ENCODE measurements around the gene ADAMTS2.
"Not testable (repeated sequence)": the region's sequence is repeated elsewhere in the genome, so short reads cannot be mapped to it uniquely, and the experiment has no call there.

The ADAMTS2 gene

DNA sequence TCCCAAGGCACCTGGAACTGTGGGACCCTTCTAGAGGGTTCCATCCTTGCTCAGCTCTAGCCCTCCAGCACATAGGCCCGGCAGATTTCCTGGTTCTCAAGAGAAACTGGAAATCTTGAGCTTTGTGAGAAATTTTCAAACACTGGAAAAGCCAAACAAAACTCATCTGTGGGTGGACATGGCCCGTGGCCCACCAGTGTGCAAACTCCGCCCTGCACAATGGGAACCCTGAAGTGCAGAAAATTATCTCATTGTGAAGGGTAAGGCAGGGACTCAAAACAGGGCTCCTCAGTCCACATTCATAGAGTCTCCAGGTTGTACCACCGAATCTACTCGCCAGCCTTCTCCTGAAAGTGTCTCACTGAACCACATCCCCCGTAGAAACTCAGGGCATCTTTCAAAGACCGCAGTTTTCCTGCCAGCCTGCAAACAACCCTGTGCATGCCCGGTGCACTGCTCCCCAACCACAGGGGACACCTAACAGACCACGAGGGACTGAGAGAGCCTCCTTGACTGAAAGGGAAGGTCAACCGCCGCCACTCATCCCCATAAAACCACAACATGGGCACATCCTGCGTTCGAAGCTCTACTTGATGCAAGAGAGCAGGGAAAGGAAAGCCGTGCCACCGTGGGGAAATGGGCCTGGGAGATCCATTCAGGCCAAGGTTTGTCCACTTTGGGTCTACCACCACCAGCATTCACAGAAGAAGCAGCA lies 18.1 kb downstream of the ADAMTS2 start:
- DNase-seq (ENCODE audit: insufficient read length, low spot score): no peak

DNA sequence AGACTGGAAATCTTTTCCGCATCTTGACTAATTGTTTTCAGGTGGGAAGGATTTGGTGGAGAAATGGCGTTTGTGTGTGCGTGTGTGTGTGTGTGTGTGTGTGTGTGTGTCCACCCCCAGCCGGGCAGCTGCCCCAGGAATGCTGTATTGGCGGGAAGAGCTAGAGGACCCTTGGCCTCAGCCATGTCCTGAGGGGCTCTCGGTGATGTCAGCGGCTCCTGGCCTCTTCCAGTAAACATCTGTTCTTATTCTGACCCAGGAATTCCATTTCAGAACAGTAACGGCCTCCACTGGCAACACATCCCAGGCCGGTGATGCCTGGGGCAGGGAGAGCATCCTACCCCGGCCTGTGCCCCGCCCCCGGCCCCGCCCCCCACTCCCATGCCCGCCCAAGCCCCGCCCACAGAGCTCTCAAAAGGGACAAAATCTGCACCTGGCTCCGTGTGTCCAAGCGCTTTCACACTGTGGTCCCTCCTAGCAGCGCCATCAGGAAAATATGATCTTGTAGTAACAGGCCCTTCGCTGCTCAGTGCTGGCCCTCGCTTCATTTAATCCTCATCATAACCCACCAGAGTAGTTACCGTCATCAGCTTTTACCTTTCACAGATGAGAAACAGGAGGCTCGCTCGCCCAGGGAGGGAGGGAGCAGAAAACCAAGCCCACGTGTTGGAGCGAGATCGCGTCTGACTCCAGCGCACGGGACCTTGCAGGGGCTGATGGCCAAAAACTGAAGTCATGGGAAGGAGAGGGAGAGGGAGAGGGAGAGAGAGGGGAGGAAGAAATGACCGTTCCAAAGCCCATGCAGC lies 18.9 kb downstream of the ADAMTS2 start:
- TF ChIP-seq, protein P1, sequence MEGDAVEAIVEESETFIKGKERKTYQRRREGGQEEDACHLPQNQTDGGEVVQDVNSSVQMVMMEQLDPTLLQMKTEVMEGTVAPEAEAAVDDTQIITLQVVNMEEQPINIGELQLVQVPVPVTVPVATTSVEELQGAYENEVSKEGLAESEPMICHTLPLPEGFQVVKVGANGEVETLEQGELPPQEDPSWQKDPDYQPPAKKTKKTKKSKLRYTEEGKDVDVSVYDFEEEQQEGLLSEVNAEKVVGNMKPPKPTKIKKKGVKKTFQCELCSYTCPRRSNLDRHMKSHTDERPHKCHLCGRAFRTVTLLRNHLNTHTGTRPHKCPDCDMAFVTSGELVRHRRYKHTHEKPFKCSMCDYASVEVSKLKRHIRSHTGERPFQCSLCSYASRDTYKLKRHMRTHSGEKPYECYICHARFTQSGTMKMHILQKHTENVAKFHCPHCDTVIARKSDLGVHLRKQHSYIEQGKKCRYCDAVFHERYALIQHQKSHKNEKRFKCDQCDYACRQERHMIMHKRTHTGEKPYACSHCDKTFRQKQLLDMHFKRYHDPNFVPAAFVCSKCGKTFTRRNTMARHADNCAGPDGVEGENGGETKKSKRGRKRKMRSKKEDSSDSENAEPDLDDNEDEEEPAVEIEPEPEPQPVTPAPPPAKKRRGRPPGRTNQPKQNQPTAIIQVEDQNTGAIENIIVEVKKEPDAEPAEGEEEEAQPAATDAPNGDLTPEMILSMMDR (IDR thresholded peaks at IDR 0.05; ENCODE audit: insufficient read depth, missing control alignments): no peak
- no peak for FAIRE-seq
- no peak for DNase-seq (ENCODE audit: insufficient read length, low spot score)

More for the DNA sequence above, 18.1 kb downstream of the ADAMTS2 start:
- no peak for FAIRE-seq
- TF ChIP-seq, protein P1 (IDR thresholded peaks at IDR 0.05; ENCODE audit: insufficient read depth, missing control alignments): no peak

DNA sequence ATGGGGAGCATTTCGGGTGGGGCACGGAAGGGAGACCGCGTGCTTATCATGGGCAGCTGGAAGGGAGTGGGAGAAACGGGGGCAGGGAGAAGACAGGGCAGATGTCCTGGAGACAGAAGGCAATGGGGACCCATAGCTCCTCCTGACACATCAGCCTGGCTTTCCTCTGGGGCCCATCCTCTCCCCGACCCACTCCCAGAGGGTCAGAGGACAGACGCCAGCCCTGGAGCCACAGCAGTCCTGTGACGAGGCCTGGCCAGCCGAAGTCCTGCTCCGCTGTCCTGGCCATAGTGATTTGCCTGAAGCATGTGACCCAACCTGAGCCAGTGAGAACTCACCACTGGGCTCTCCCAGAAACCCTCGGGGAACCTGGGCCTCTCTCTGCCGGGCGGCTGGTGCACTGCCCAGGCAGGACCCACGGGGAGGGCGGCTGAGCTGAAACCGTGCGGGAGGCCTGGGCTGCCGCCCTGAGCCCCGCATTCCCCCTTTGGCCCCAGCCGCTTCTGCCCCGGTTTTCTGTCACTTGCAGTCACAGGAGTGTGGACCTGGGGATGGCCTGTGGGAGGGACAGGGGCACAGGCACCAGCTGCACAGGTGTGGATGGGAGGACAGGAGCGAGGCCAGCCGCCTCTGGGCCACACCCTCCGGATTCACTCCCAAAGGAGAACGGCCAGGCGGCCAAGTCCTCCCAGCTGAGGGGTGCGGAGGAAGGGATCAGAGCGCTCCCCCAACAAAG lies 19.8 kb downstream of the ADAMTS2 start:
- TF ChIP-seq, protein P1 (IDR thresholded peaks at IDR 0.05; ENCODE audit: insufficient read depth, missing control alignments): no peak
- DNase-seq (ENCODE audit: insufficient read length, low spot score) (no peak), FAIRE-seq (no peak)

DNA sequence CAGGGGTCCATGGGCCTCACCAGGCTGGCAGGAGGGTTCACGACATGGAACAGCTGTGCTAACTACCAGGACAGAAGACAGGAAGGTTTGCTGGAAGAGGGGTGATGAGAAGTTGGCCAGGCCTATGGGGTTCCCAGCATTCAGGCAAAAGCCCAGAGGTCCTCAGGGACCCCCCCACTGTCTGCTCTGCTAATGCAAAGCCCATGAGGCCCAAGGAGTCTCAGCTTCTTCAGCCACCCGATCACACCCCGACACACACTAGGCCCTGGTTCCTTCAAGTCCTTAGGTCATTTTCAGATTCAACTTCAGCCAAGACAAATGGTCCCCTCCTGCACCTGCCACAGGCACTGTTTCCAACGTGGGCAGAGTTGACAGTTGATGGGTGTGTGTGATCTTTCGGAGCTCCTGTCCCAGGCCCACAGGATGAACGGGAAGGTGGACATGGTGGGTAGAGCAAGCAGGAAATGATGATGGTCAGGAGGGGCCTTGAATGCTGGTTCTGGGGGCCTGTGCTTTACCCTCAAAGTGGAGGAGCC lies 20.4 kb downstream of the ADAMTS2 start:
- TF ChIP-seq, protein P1 (IDR thresholded peaks at IDR 0.05; ENCODE audit: insufficient read depth, missing control alignments): no peak
- FAIRE-seq (no peak), DNase-seq (ENCODE audit: insufficient read length, low spot score) (no peak)

DNA sequence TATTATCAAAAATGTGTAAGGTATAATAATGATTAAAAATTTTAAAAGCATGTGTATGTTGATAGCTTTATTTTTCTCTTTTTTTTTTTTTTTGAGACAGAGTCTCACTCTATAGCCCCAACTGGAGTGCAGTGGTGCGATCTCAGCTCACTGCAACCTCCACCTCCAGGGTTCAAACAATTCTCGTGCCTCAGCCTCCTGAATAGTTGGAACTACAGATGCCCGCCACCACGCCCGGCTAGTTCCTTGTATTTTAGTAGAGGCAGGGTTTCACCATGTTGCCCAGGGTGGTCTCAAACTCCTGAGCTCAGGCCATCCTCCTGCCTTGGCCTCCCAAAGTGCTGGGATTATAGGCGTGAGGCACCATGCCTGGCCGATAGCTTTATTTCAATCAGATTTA lies 20.9 kb downstream of the ADAMTS2 start:
- not testable (repeated sequence) for DNase-seq (ENCODE audit: insufficient read length, low spot score)

DNA sequence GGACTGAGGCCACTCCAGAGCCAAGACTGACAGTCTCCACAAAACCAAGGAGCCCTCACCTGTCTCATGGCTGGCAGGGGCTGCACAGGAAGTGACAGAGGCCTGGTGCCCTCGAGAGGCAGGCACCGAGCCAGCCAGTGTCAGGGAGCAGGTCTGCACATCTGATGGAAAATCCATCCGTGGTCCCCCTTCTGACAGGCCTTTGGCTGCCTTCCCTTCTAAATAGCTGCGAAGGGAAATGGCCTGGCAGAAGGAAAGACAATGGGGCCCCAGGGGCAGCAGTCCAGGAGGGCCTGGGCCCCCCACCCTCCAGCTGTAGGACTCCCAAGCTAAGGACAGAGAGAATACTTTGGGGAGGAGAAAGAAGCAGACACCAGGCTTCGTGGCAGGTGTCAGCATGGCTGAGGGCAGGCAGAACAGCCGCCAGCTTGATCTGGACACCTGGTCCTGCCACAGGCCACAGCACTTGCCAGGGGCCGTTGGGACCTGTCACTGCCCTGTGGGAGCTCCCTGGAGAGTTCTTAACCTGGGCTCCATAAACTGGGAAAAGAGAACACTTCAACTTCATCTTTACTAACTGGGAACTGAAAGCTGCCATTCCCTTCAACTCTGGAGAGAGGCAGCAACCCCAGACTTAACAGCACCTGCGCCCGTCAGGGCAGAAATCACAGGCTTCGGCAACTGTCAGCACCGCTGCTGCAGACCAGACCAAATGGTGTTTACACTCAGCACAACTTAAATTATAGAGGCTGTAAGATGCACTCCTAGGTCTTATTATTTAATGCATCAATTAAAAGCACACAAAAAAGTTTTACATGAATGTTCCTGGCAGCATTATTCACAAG lies 22.0 kb downstream of the ADAMTS2 start:
- no peak for FAIRE-seq
- TF ChIP-seq, protein P1 (IDR thresholded peaks at IDR 0.05; ENCODE audit: insufficient read depth, missing control alignments): no peak
- no peak for DNase-seq (ENCODE audit: insufficient read length, low spot score)

More for the DNA sequence above, 20.9 kb downstream of the ADAMTS2 start:
- FAIRE-seq: not testable (repeated sequence)
